IMR-90 (cell line): ENCODE measurements around the gene GEMIN8. TPM values are rescaled to one million over a fixed set of nuclear protein-coding genes. Genes with fewer than 3 reads are reported as not detected.

Experiments
- ATAC-seq: fragments of 200-7000 bp; cut with Tn5 transposase; 2 replicates; pipeline ENCODE4 v1.9.1; 2020; ENCODE audit warnings: low read depth, mild to moderate bottlenecking, moderate library complexity
- BruUV-seq: library from RNA; stranded (reverse); fragments of 400-500 nt; replicated peaks from 2 replicates; lab custom pipeline; 2021; lab: Mats Ljungman, UMichigan
- CTCF ChIA-PET: fragments of 300-600 bp; formaldehyde crosslinking; extraction: SDS; loops from one replicate; lab custom pipeline; 2021; ENCODE audit warnings: antibody characterized with exemption; lab: Yijun Ruan, JAX
- POLR2A ChIA-PET: fragments of 300-600 bp; sonication (Branson Sonifier 250); formaldehyde crosslinking; loops from one replicate; lab custom pipeline; 2022; ENCODE audit warnings: antibody characterized with exemption; ENCODE audit not compliant: unreplicated experiment; lab: Charles Lee
- DNase-seq: peaks from one replicate; pipeline ENCODE4 v3.0.0; 2013
- H2AFZ ChIP-seq: replicated peaks from 2 replicates; pipeline ENCODE3; 2013; ENCODE audit warnings: low read length, mild to moderate bottlenecking; ENCODE audit not compliant: poor library complexity
- H2AK5ac ChIP-seq: 2 replicates; pipeline ENCODE4 v1.6.1; 2013; ENCODE audit warnings: low read depth, low read length, inconsistent platforms
- H2AK9ac ChIP-seq: replicated peaks from 2 replicates; pipeline ENCODE3; 2013; ENCODE audit warnings: mild to moderate bottlenecking, low read depth, low read length, moderate library complexity; ENCODE audit not compliant: poor library complexity
- H2BK120ac ChIP-seq: 2 replicates; pipeline ENCODE4 v1.6.1; 2013; ENCODE audit warnings: low read depth, low read length, inconsistent platforms
- H2BK15ac ChIP-seq: 3 replicates; pipeline ENCODE4 v1.6.1; 2013; ENCODE audit warnings: low read depth, low read length, inconsistent platforms
- H2BK20ac ChIP-seq: 2 replicates; pipeline ENCODE4 v1.6.1; 2013; ENCODE audit warnings: low read depth, mild to moderate bottlenecking, inconsistent platforms, low read length, moderate library complexity
- H2BK5ac ChIP-seq: 2 replicates; pipeline ENCODE4 v1.6.1; 2013; ENCODE audit warnings: mild to moderate bottlenecking, low read depth, low read length, inconsistent platforms; ENCODE audit not compliant: poor library complexity, severe bottlenecking
- H3K14ac ChIP-seq: replicated peaks from 2 replicates; pipeline ENCODE4 v1.6.1; 2013; ENCODE audit warnings: low read depth, low read length, inconsistent platforms
- H3K18ac ChIP-seq: 2 replicates; pipeline ENCODE4 v1.6.1; 2013; ENCODE audit warnings: low read depth, low read length, control low read depth
- H3K23ac ChIP-seq: 2 replicates; pipeline ENCODE4 v1.6.1; 2013; ENCODE audit warnings: low read depth, low read length, inconsistent platforms
- H3K27ac ChIP-seq: 2 replicates; pipeline ENCODE4 v1.5.1; 2013; ENCODE audit warnings: mild to moderate bottlenecking, control low read depth, low read length; ENCODE audit not compliant: insufficient read depth
- H3K27me3 ChIP-seq: 2 replicates; pipeline ENCODE4 v1.6.1; 2013; ENCODE audit warnings: low read length; ENCODE audit not compliant: control insufficient read depth, insufficient read depth
- H3K36me3 ChIP-seq: 2 replicates; pipeline ENCODE4 v1.6.1; 2013; ENCODE audit warnings: low read length, mixed read lengths; ENCODE audit not compliant: control insufficient read depth, insufficient read depth
- H3K4ac ChIP-seq: 2 replicates; pipeline ENCODE4 v1.6.1; 2013; ENCODE audit warnings: low read depth, low read length, inconsistent platforms
- H3K4me1 ChIP-seq: 2 replicates; pipeline ENCODE4 v1.6.1; 2013; ENCODE audit warnings: low read length, mixed read lengths; ENCODE audit not compliant: control insufficient read depth, insufficient read depth
- H3K4me2 ChIP-seq: 2 replicates; pipeline ENCODE4 v1.6.1; 2013; ENCODE audit warnings: low read depth, mild to moderate bottlenecking, control low read depth, low read length, moderate library complexity
- H3K4me3 ChIP-seq: 2 replicates; pipeline ENCODE4 v1.5.1; 2013; ENCODE audit warnings: low read depth, mild to moderate bottlenecking, control low read depth, low read length, moderate library complexity; ENCODE audit not compliant: insufficient read depth
- H3K56ac ChIP-seq: 2 replicates; pipeline ENCODE4 v1.6.1; 2013; ENCODE audit warnings: low read length, inconsistent platforms; ENCODE audit not compliant: insufficient read depth; ENCODE audit errors: extremely low read depth
- H3K79me1 ChIP-seq, 2 experiments: 2 replicates each; pipeline ENCODE4 v1.6.1; 2013; ENCODE audit warnings: low read length in 2 of 2, inconsistent platforms in 1 of 2, low read depth in 1 of 2
- H3K9ac ChIP-seq: 2 replicates; pipeline ENCODE4 v1.6.1; 2013; ENCODE audit warnings: low read depth, low read length, control low read depth
- H3K9me1 ChIP-seq: 2 replicates; pipeline ENCODE4 v1.6.1; 2013; ENCODE audit warnings: low read length, inconsistent platforms; ENCODE audit not compliant: insufficient read depth
- H3K9me3 ChIP-seq: 2 replicates; pipeline ENCODE4 v1.6.1; 2013; ENCODE audit warnings: low read length; ENCODE audit not compliant: control insufficient read depth, insufficient read depth
- H4K20me1 ChIP-seq: 2 replicates; pipeline ENCODE4 v1.6.1; 2013; ENCODE audit warnings: low read length, inconsistent platforms; ENCODE audit not compliant: insufficient read depth
- H4K5ac ChIP-seq: 2 replicates; pipeline ENCODE4 v1.6.1; 2013; ENCODE audit warnings: mild to moderate bottlenecking, low read depth, low read length, control low read depth
- H4K8ac ChIP-seq, 2 experiments: 2 replicates each; pipeline ENCODE4 v1.6.1; 2013; ENCODE audit warnings: low read depth in 2 of 2, low read length in 2 of 2, control low read depth in 1 of 2, inconsistent platforms in 1 of 2
- H4K91ac ChIP-seq: 2 replicates; pipeline ENCODE4 v1.6.1; 2013; ENCODE audit warnings: low read depth, low read length, inconsistent platforms; ENCODE audit not compliant: insufficient read depth
- BHLHE40 ChIP-seq: fragments of 150-350 bp; IDR thresholded peaks from 2 replicates; pipeline ENCODE4 v1.6.1; 2016; ENCODE audit warnings: mild to moderate bottlenecking, low read depth, low read length
- MAFK ChIP-seq: IDR thresholded peaks from 2 replicates; pipeline ENCODE4 v1.6.1; 2012; ENCODE audit warnings: low read depth, low read length, improper control_type of control experiment
- MAZ ChIP-seq: IDR thresholded peaks from 2 replicates; pipeline ENCODE4 v1.6.1; 2012; ENCODE audit warnings: low read depth, mild to moderate bottlenecking, low read length, improper control_type of control experiment, moderate library complexity, borderline replicate concordance
- POLR2A ChIP-seq: IDR thresholded peaks from 2 replicates; pipeline ENCODE4 v1.6.1; 2012; ENCODE audit warnings: mild to moderate bottlenecking, low read depth, low read length
- RFX5 ChIP-seq: IDR thresholded peaks from 2 replicates; pipeline ENCODE4 v1.8.0; 2012; ENCODE audit warnings: low read depth, mild to moderate bottlenecking, low read length, moderate library complexity
- WGBS, 2 experiments: methylation state at CpG; one replicate each; pipeline versions ENCODE4 v1.1.5 to v1.1.7; 2013; ENCODE audit warnings: missing lambda C conversion rate in 2 of 2; ENCODE audit not compliant: insufficient read length in 1 of 2; ENCODE audit errors: extremely low coverage in 2 of 2; 5-methylcytosine and 5-hydroxymethylcytosine counted together
- dilution Hi-C: fragments of 300-500 bp; cut with HindIII; formaldehyde crosslinking; loops from one replicate; pipeline ENCODE4 v1.14.3; 2018; ENCODE audit warnings: low sequenced_read_pairs; ENCODE audit not compliant: unreplicated experiment
- in situ Hi-C: fragments of 300-500 bp; cut with MboI; formaldehyde crosslinking; loops from 3 replicates; pipeline ENCODE4 v1.14.3; 2019; ENCODE audit warnings: low sequenced_read_pairs, inconsistent platforms, mixed read lengths
- intact Hi-C: fragments of 100-400 bp; cut with micrococcal nuclease; formaldehyde crosslinking; loops from 2 replicates; pipeline ENCODE4 v1.10.0; 2022
- polyA plus RNA-seq, 3 experiments: library from polyadenylated mRNA; depleted of rRNA; stranded (reverse); fragments of >200 nt; gene quantifications; 2 replicates each; pipeline ENCODE4 v1.2.3, GENCODE V29; 2012; ENCODE audit warnings: low replicate concordance in 1 of 3
- total RNA-seq: library from RNA; depleted of rRNA; stranded (reverse); fragments of >200 nt; gene quantifications from 2 replicates; pipeline ENCODE4 v1.2.3, GENCODE V29; 2012
- TF ChIP-seq, protein P1 (sequence below): fragments of 150-350 bp; IDR thresholded peaks from 2 replicates; pipeline ENCODE4 v1.6.1; 2017; ENCODE audit warnings: mild to moderate bottlenecking, antibody characterized with exemption, low read length, low read depth
- TF ChIP-seq, protein P2 (sequence below): fragments of 150-350 bp; IDR thresholded peaks from 2 replicates; pipeline ENCODE4 v1.6.1; 2016; ENCODE audit warnings: low read depth, mild to moderate bottlenecking, low read length, moderate library complexity, borderline replicate concordance
- TF ChIP-seq, protein P3 (sequence below): conservative IDR thresholded peaks from 2 replicates; pipeline ENCODE4 v1.5.1; 2012; ENCODE audit warnings: mild to moderate bottlenecking, low read depth, low read length, improper control_type of control experiment

Gene GEMIN8
- total and polyA plus RNA-seq, 2 of the 4 experiments (the other 2 are of a cell fraction) = 12.0 to 24.1 TPM

DNA sequence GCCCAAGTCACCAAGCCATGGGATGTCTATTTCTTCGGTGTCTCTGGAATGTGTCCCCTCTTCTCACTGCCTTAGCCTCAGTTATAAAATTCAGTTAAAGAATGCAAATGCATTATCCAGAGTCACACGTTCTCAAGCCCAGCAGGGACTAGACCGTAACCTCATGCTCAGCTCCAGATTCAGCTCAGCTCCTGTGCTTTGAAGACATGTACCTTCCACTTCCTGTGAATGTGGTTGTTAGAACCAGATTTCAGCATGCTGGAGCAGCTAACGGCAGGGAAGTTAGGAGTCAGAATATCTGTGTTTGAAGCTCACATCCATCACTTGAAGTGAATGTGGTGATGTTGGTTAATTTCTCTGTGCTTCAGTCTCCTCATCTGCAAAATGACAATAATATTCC lies 26.7 kb downstream of the GEMIN8 start:
- in situ Hi-C loops = no loop called here
- Histone ChIP-seq H4K91ac (no peak overlapping the region), H2AFZ (no peak overlapping the region), H3K36me3 (0 out of 2 replicates have a peak, but pooled peaks cover 1% of the 10 kb centered on the region), H3K56ac (no peak overlapping the region), H3K23ac (no peak overlapping the region), H3K4me2 (no peak overlapping the region), H3K9me3 (no peaks in the 10 kb centered on the region), H4K8ac (no peak overlapping the region), H2BK20ac (no peak overlapping the region), H3K4me1 (no peaks in the 10 kb centered on the region), H3K14ac (no peak overlapping the region), H2AK5ac (no peak overlapping the region), H3K27me3 (peaks cover 1% of the 10 kb centered on the region), H4K20me1 (no peaks in the 10 kb centered on the region), H3K27ac (no peak overlapping the region), H3K4me3 (no peak overlapping the region), H3K4ac (no peak overlapping the region), H3K9me1 (no peaks in the 10 kb centered on the region; the same call in 1 of the 2 replicates), H2AK9ac (no peak overlapping the region), H2BK120ac (no peak overlapping the region), H3K9ac (no peak overlapping the region), H2BK15ac (no peak overlapping the region), H3K18ac (no peak overlapping the region), H2BK5ac (no peak overlapping the region), H4K5ac (no peak overlapping the region), H3K79me1 (no peaks in the 10 kb centered on the region)
- intact Hi-C loops = no loop called here
- ChIA-PET CTCF (interaction anchor here (1.1 kb wide), 1 partner anchor 18 kb away, joined by 11 read pairs; no protein-coding TSS in a partner anchor), POLR2A (no interaction called here)
- no TSS peak for BruUV-seq
- DNase-seq (no peak), ATAC-seq (no peak)
- no peak for TF ChIP-seq RFX5
- TF ChIP-seq, protein P1, sequence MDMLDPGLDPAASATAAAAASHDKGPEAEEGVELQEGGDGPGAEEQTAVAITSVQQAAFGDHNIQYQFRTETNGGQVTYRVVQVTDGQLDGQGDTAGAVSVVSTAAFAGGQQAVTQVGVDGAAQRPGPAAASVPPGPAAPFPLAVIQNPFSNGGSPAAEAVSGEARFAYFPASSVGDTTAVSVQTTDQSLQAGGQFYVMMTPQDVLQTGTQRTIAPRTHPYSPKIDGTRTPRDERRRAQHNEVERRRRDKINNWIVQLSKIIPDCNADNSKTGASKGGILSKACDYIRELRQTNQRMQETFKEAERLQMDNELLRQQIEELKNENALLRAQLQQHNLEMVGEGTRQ = no peak
- no peak for TF ChIP-seq POLR2A
- no peak for TF ChIP-seq MAFK
- no peak for TF ChIP-seq BHLHE40
- no peak for TF ChIP-seq MAZ
- TF ChIP-seq, protein P2, sequence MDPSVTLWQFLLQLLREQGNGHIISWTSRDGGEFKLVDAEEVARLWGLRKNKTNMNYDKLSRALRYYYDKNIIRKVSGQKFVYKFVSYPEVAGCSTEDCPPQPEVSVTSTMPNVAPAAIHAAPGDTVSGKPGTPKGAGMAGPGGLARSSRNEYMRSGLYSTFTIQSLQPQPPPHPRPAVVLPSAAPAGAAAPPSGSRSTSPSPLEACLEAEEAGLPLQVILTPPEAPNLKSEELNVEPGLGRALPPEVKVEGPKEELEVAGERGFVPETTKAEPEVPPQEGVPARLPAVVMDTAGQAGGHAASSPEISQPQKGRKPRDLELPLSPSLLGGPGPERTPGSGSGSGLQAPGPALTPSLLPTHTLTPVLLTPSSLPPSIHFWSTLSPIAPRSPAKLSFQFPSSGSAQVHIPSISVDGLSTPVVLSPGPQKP = no peak
- TF ChIP-seq, protein P3, sequence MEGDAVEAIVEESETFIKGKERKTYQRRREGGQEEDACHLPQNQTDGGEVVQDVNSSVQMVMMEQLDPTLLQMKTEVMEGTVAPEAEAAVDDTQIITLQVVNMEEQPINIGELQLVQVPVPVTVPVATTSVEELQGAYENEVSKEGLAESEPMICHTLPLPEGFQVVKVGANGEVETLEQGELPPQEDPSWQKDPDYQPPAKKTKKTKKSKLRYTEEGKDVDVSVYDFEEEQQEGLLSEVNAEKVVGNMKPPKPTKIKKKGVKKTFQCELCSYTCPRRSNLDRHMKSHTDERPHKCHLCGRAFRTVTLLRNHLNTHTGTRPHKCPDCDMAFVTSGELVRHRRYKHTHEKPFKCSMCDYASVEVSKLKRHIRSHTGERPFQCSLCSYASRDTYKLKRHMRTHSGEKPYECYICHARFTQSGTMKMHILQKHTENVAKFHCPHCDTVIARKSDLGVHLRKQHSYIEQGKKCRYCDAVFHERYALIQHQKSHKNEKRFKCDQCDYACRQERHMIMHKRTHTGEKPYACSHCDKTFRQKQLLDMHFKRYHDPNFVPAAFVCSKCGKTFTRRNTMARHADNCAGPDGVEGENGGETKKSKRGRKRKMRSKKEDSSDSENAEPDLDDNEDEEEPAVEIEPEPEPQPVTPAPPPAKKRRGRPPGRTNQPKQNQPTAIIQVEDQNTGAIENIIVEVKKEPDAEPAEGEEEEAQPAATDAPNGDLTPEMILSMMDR = no peak
- no CpG with 5 or more reads among the region's 4 CpGs for WGBS, 2 experiments
- dilution Hi-C loops = no loop called here
